Muscle of arm (tissue), 12 donors: ENCODE results near the gene ADARB2. TPM values are rescaled to one million over a fixed set of nuclear protein-coding genes. Genes with fewer than 3 reads are reported as not detected.

Source experiments
- DNase-seq: peaks from one replicate; pipeline ENCODE4 v3.0.0-alpha.2; 2013
- polyA plus RNA-seq, 12 donors: library from polyadenylated mRNA; unstranded; fragments of 120-200 nt; gene quantifications; one replicate each; pipeline ENCODE4 v1.2.1, GENCODE V29; 2013; ENCODE audit not compliant: insufficient read length in 12 of 12

ADARB2 gene
- polyA plus RNA-seq, 12 donors: 0.07 to 0.48 (median 0.32) TPM; not detected in 2

- no peak for DNase-seq
Measured at GRCh38 chr10:1499359-1499957, 237.9 kb downstream of the ADARB2 start.

- DNase-seq: no peak
Measured at GRCh38 chr10:1498746-1499358, 238.5 kb downstream of the ADARB2 start.

GRCh38 chr10:1495915-1496517, 241.3 kb downstream of the ADARB2 start:
- DNase-seq: no peak

- no peak for DNase-seq
Measured at GRCh38 chr10:1492641-1493040, 244.7 kb downstream of the ADARB2 start.

GRCh38 chr10:1491901-1492300, 245.4 kb downstream of the ADARB2 start:
- no peak for DNase-seq

GRCh38 chr10:1489801-1490200, 247.5 kb downstream of the ADARB2 start:
- DNase-seq: no peak

- DNase-seq: no peak
Measured at GRCh38 chr10:1488970-1489548, 248.3 kb downstream of the ADARB2 start.

- DNase-seq: no peak
Measured at GRCh38 chr10:1486841-1487687, 250.3 kb downstream of the ADARB2 start.

- no peak for DNase-seq
Measured at GRCh38 chr10:1485357-1485756, 252.0 kb downstream of the ADARB2 start.

- DNase-seq: no peak
Measured at GRCh38 chr10:1483826-1484225, 253.5 kb downstream of the ADARB2 start.

- DNase-seq: no peak
Measured at GRCh38 chr10:1483246-1483645, 254.1 kb downstream of the ADARB2 start.

GRCh38 chr10:1477578-1477977, 259.7 kb downstream of the ADARB2 start:
- DNase-seq: no peak

- no peak for DNase-seq
Measured at GRCh38 chr10:1476455-1476803, 260.9 kb downstream of the ADARB2 start.

- DNase-seq: no peak
Measured at GRCh38 chr10:1475771-1476454, 261.4 kb downstream of the ADARB2 start.

GRCh38 chr10:1475098-1475591, 262.2 kb downstream of the ADARB2 start:
- DNase-seq: no peak

GRCh38 chr10:1474376-1475097, 262.8 kb downstream of the ADARB2 start:
- no peak for DNase-seq

- no peak for DNase-seq
Measured at GRCh38 chr10:1473874-1474273, 263.5 kb downstream of the ADARB2 start.

- DNase-seq: no peak
Measured at GRCh38 chr10:1472178-1472958, 265.0 kb downstream of the ADARB2 start.

GRCh38 chr10:1468811-1469210, 268.5 kb downstream of the ADARB2 start:
- peak; percentile 35 for DNase-seq
